Ureter (tissue), 1 donor: Measurements from ENCODE around the gene VPS52. TPM values are rescaled to one million over a fixed set of nuclear protein-coding genes. Genes with fewer than 3 reads are reported as not detected.
"Not testable (repeated sequence)": the region's sequence is repeated elsewhere in the genome, so short reads cannot be mapped to it uniquely, and the experiment has no call there.

Experiments used
- DNase-seq: peaks from one replicate; pipeline ENCODE4 v3.0.0-alpha.2; 2020; ENCODE audit warnings: low spot score
- total RNA-seq: library from RNA; stranded (reverse); gene quantifications from one replicate; pipeline ENCODE4 v1.2.4, GENCODE V29; 2023
- donor health status: DM: yes; HTN: yes; CAD: no.

The VPS52 gene
- total RNA-seq, 1 donor from 2014 or later = 80.8 TPM

GRCh38 chr6:33305052-33305451, 33.4 kb upstream of the VPS52 start:
- no peak for DNase-seq

GRCh38 chr6:33304216-33304615, 32.5 kb upstream of the VPS52 start:
- no peak for DNase-seq

- no peak for DNase-seq
These were observed 30.2 kb upstream of the VPS52 start for GRCh38 chr6:33301877-33302276.

- peak; percentile 95 for DNase-seq
These were observed 27.7 kb upstream of the VPS52 start for GRCh38 chr6:33299237-33299944.

- peak; percentile 89 for DNase-seq
These were observed 27.1 kb upstream of the VPS52 start, which contains the start of gene RGL2 for GRCh38 chr6:33298773-33299236. Gene RGL2, minus strand, starts transcription at chr6:33298942. Its CDS starts 332 bp downstream, at chr6:33298610.

- DNase-seq = peak; percentile 83
These were observed 26.5 kb upstream of the VPS52 start for GRCh38 chr6:33297956-33298772.

- DNase-seq = peak; percentile 87
These were observed 25.8 kb upstream of the VPS52 start for GRCh38 chr6:33297406-33297955.

GRCh38 chr6:33296797-33297405, 25.2 kb upstream of the VPS52 start:
- DNase-seq = no peak

GRCh38 chr6:33295621-33296369, 24.1 kb upstream of the VPS52 start:
- DNase-seq = no peak

- no peak for DNase-seq
These were observed 22.6 kb upstream of the VPS52 start for GRCh38 chr6:33294086-33294823.

GRCh38 chr6:33292996-33293682, 21.5 kb upstream of the VPS52 start:
- no peak for DNase-seq

GRCh38 chr6:33290459-33290858, 18.8 kb upstream of the VPS52 start:
- DNase-seq = no peak

- no peak for DNase-seq
These were observed 18.2 kb upstream of the VPS52 start for GRCh38 chr6:33289784-33290315.

GRCh38 chr6:33288921-33289783, 17.5 kb upstream of the VPS52 start, which contains the start of the genes PFDN6 and WDR46:
Gene PFDN6, plus strand, starts transcription at chr6:33289601. Its CDS starts 256 bp downstream, at chr6:33289857.
Gene WDR46, minus strand, starts transcription at chr6:33289239. Its CDS starts 69 bp downstream, at chr6:33289170.
- DNase-seq = peak; percentile 82

- DNase-seq = no peak
These were observed 16.7 kb upstream of the VPS52 start for GRCh38 chr6:33288141-33288920.

GRCh38 chr6:33286946-33287914, 15.6 kb upstream of the VPS52 start:
- DNase-seq = no peak

GRCh38 chr6:33285214-33285613, 13.5 kb upstream of the VPS52 start:
- DNase-seq = not testable (repeated sequence)
